GM19372 (cell line): ENCODE measurements around the gene SPATS2L.

ENCODE experiments used
- ATAC-seq: cut with Tn5 transposase; IDR thresholded peaks from one replicate; pipeline ENCODE4 v1.9.1; 2021; ENCODE audit warnings: mild to moderate bottlenecking, low read depth, moderate library complexity; ENCODE audit not compliant: unreplicated experiment

Gene SPATS2L

DNA sequence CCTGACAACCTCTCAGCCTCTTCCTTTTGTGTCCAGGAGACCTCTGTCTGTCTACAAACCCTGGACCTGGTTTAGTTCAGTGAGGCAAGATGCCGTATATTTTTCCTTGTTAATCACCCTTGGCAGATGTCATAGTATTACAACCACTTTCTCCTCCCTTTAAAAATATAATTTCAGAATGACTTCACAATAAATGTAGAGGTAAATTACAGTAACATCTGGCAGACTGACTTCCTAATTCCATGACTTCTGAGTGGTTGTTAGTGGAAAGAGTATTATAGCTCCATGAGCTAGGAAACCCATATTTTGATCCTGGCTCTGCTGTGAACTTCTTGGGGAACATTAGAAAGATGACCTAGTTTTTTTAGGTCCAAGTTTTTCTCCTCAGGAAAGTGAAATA is 39.5 kb downstream of the SPATS2L start:
- ATAC-seq, result no peak

DNA sequence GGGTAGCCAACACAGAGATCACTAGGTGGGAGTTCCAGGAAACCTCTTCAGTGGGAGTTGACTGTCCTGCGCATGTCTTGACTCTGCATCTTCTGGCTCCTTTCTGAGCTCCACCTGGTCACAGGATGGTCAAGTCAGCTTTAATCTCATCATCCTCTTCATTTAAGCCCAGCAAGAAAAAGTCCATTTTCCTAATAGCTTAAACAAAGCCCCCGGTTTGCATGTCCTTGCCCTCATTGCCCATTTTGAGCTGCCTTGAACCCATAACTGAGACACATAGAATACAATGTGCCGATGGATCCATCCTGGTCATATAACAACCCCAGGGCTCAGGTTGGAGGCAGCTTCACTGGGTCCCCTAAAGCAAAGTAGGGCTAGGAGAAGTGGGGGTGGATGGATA is 40.8 kb downstream of the SPATS2L start:
- no peak for ATAC-seq

- ATAC-seq, result no peak
These were observed 42.5 kb downstream of the SPATS2L start for GRCh38 chr2:200348897-200349563.

DNA sequence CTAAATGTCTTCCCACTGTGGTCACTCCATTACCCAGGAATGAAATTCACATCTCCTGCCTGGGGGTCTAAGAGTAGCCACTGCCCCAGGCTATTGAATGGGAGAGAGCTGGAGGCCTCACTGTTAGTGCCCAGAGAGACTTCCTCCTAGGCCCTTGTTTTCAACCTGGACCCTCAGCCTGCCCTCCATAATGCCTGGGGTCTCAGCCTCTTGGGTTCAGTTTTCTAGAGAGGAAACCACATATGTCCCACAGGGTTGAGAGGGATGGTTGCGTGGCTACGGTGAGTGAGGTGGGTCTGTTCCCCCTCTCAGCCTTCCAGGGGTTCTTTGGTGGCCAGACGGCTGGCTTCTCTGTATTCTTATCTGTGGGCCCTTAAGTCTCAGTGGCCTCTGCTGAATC is 43.4 kb downstream of the SPATS2L start:
- no peak for ATAC-seq

DNA sequence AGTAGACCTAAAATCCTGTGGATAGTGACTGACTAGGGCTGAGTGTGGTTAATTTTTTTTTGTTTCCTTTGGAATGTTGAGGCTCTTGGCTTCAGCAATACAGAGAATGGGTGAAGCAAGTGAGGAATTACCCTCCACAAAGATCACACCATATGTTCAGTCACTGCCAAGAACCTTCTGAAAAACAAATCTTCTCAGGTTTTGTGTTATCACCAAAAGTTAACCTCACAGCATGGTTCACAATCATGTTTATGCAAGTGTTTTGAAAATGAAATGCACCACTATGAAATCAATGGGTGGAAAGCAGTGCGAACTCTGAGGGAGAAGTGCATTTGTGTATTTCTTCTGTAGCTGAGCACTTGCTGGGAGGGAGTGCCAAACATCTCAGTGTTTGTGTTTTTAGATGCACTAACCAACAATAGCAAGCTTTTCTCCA is 44.4 kb downstream of the SPATS2L start:
- ATAC-seq, result no peak

DNA sequence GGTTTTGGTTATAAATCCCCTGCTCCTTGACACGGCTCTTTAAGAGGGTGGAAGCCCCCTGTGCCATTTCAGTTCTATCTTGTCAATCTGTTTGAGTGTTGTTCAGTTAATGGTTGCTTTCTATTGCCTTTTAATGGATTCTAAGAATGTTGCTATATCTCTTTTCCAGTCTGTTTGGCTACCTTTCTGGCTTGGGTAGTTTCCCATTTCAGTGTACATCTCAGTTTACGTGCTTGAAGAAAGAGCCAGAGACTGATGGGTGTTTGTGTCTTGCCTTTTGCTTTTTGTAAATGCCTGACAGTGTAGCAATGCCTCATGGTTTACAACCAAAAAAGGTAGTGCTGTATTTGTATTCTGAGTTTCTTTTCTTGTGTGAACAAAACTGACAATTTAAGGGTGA is 45.3 kb downstream of the SPATS2L start:
- ATAC-seq, result no peak

DNA sequence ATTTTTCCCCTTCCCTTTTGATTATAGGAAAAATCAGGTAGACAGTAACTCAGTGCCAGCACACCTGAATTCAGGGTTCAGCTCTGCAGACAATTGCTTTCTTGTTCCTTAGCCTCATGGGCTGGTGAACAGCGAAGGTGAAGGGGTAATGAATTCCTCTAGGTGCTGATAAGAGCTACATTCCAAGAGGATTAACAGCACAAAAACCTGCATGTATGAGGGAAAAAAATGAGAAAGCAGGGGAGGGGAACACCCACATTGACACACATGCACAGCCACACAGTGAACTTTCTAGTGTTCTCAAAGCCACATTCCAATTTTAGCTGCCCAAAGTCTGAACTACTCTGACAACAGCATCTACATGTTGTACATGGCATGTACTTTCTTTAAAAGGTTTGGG is 46.1 kb downstream of the SPATS2L start:
- ATAC-seq, result no peak

DNA sequence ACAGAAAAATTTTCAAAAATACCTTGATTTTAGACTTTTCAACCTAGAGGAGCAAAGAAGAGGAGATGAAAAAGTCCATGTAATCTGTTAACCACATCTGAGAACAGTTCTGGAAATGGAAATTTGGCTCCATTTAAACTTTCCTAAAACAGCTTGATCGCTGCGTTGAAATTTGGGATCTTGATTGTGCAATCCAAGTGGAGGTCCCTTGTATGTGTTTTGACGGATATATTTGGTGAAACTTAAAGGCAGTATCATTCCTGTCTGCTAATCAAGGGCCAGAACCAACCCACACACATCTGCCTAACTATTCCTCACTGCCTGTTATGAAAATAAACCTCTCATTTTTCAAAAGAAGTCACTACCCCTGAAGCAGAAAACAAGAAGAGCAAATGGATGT is 46.6 kb downstream of the SPATS2L start:
- ATAC-seq, result no peak

GRCh38 chr2:200353874-200354273 is 47.4 kb downstream of the SPATS2L start:
- ATAC-seq, result no peak

- ATAC-seq, result no peak
These were observed 48.6 kb downstream of the SPATS2L start for GRCh38 chr2:200354833-200355751.

- no peak for ATAC-seq
These were observed 49.8 kb downstream of the SPATS2L start for GRCh38 chr2:200356321-200356720.

GRCh38 chr2:200356857-200357384 is 50.4 kb downstream of the SPATS2L start:
- ATAC-seq, result no peak

GRCh38 chr2:200357845-200358244 is 51.4 kb downstream of the SPATS2L start:
- no peak for ATAC-seq

GRCh38 chr2:200359552-200359951 is 53.1 kb downstream of the SPATS2L start:
- no peak for ATAC-seq

- ATAC-seq, result no peak
These were observed 53.9 kb downstream of the SPATS2L start for GRCh38 chr2:200360364-200360763.

DNA sequence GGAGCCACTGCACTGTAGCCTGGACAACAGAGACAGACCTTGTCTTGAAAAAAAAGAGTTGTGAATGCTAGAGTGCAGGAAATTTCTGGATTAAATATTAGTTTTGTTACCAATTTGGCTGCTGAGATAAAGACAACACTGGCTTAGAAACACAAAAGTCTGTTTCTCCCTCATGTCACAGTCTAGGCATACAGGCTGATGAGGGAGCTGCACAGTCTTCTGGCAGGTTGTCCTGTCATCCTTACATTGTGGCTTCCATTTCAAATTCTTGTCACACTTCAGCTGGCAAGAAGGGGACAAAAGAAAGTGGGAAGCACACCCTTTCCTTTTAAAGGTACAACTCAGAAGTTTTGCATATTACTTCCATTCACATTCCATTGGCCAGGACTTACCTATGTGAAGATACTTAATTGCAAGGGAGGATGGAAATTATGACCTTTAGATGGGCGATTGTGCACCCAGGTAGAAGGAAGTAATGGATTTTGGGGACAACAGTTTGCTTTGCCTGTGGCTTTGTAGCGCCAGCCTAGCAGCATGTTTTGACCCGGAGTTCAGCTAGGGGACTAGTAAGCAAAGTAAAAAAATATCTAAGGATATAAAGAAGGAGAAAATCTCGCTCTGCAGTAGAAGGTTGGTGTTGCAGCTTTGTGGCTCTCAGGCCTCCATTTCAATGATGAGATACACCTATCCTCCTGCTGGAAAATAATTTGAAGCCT is 55.9 kb downstream of the SPATS2L start:
- no peak for ATAC-seq

GRCh38 chr2:200363279-200363678 is 56.8 kb downstream of the SPATS2L start:
- no peak for ATAC-seq

DNA sequence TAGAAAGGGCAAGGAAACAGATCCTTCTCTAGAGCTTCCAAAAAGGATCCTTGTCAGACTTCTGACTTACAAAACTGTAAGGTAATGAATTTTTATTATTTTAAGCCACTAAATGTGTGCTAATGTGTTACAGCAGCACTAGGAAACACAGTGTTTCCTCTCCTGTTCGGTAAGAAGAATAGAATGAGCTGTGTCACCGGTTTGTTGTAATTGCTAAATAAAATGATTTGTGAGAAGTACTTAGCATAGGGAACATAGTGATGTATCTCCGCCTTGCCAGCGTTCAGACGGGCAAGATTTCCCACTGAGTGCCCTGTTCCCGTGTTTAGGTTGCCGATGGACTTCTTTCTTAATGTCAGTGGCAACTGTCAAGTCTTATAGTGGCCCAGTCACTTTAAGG is 57.6 kb downstream of the SPATS2L start:
- no peak for ATAC-seq

- no peak for ATAC-seq
These were observed 58.1 kb downstream of the SPATS2L start for GRCh38 chr2:200364620-200365019.

DNA sequence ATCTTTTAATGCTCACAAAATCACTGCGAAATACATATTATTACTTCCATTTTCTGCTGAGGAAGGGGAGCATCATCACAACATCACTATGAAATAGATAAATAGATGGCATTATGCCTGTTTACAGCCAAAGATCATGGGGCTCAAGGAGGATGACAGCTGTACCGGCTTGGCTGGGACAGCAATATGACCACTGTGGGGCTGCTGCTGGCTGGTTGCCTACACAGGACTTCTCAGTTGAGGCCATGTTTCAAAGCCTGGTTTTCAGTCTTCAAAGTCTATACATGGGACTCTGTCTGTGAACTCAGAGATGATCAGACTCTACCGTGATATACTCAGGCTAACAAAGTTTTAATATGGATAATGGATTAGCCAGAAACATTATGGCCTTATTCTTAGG is 58.7 kb downstream of the SPATS2L start:
- ATAC-seq, result no peak

- ATAC-seq, result no peak
These were observed 60.7 kb downstream of the SPATS2L start for GRCh38 chr2:200367155-200367554.
